ENCODE measurements around the gene ANKRD30A.
"Not testable (repeated sequence)": the region's sequence is repeated elsewhere in the genome, so short reads cannot be mapped to it uniquely, and the experiment has no call there.

Gene ANKRD30A

GRCh38 chr10:37124532-37124931, 866 bp upstream of the ANKRD30A start:
- H3K79me2 ChIP-seq (ENCODE audit: control insufficient read depth, insufficient read depth, low read length), result no peaks in the 10 kb centered on the region
- no peak overlapping the region for H2AK5ac ChIP-seq (ENCODE audit: low read length)
- H3K18ac ChIP-seq (ENCODE audit: low read length), result no peak overlapping the region
- no peak overlapping the region for H2BK120ac ChIP-seq (ENCODE audit: low read depth, low read length)
- no peak for DNase-seq
- no peaks in the 10 kb centered on the region for H3K79me1 ChIP-seq (ENCODE audit: low read length)
- H3K4me2 ChIP-seq (ENCODE audit: low read length), result no peak overlapping the region
- no peak overlapping the region for H3K4ac ChIP-seq (ENCODE audit: low read depth, low read length)
- H4K5ac ChIP-seq (ENCODE audit: low read length), result no peak overlapping the region
- no CpG with 5 or more reads among the region's 21 CpGs for WGBS (ENCODE audit: extremely low coverage, insufficient coverage, low lambda C conversion rate)
- H3K9ac ChIP-seq (ENCODE audit: low read length), result no peak overlapping the region
- H3K36me3 ChIP-seq (ENCODE audit: control insufficient read depth, insufficient read depth, low read length), result no peaks in the 10 kb centered on the region
- no peak overlapping the region for H2BK5ac ChIP-seq (ENCODE audit: low read length)
- no peaks in the 10 kb centered on the region for H3K27me3 ChIP-seq (ENCODE audit: insufficient read depth, low read length, poor library complexity)
- no peaks in the 10 kb centered on the region for H3K4me1 ChIP-seq (ENCODE audit: control insufficient read depth, low read depth, low read length)
- H3K56ac ChIP-seq (ENCODE audit: low read length), result no peak overlapping the region
- H4K8ac ChIP-seq (ENCODE audit: low read depth, low read length), result no peak overlapping the region
- no peak overlapping the region for H3K4me3 ChIP-seq (ENCODE audit: low read length)
- no peak overlapping the region for H2BK15ac ChIP-seq (replicated peaks; ENCODE audit: low read depth)
- H3K23ac ChIP-seq (ENCODE audit: low read length), result no peak overlapping the region
- H3K27ac ChIP-seq (ENCODE audit: low read depth, low read length), result no peak overlapping the region

DNA sequence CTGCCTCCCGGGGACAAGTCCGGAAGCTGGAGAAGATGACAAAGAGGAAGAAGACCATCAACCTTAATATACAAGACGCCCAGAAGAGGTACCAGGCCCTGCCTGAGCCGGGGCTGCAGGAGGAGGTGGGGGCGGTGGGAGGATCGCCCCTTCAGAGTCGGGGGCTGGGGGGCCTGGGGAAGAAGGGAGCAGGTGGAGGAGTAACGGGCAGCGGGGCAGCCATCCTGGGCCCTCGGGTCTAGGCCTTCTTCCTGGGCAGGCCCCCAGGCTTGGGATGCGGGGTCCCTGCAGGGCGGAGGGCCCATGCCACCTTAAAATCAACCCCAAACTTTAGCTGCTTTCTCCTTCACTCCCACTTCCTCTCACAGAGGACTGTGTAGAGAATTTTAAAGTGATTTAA, 523 bp downstream of the ANKRD30A start:
- Histone ChIP-seq H2BK120ac (ENCODE audit: low read depth, low read length) (no peak overlapping the region), H3K4me1 (ENCODE audit: control insufficient read depth, low read depth, low read length) (no peaks in the 10 kb centered on the region), H3K27me3 (ENCODE audit: insufficient read depth, low read length, poor library complexity) (no peaks in the 10 kb centered on the region), H2BK5ac (ENCODE audit: low read length) (no peak overlapping the region), H3K9ac (ENCODE audit: low read length) (no peak overlapping the region), H3K79me1 (ENCODE audit: low read length) (no peaks in the 10 kb centered on the region), H3K4me3 (ENCODE audit: low read length) (no peak overlapping the region), H2AK5ac (ENCODE audit: low read length) (no peak overlapping the region), H3K79me2 (ENCODE audit: control insufficient read depth, insufficient read depth, low read length) (no peaks in the 10 kb centered on the region), H4K5ac (ENCODE audit: low read length) (no peak overlapping the region), H3K36me3 (ENCODE audit: control insufficient read depth, insufficient read depth, low read length) (no peaks in the 10 kb centered on the region), H3K23ac (ENCODE audit: low read length) (no peak overlapping the region), H4K8ac (ENCODE audit: low read depth, low read length) (no peak overlapping the region), H3K56ac (ENCODE audit: low read length) (no peak overlapping the region), H3K4ac (ENCODE audit: low read depth, low read length) (no peak overlapping the region), H3K18ac (ENCODE audit: low read length) (no peak overlapping the region), H3K27ac (ENCODE audit: low read depth, low read length) (no peak overlapping the region), H3K4me2 (ENCODE audit: low read length) (no peak overlapping the region), H2BK15ac (replicated peaks; ENCODE audit: low read depth) (no peak overlapping the region)
- WGBS (ENCODE audit: extremely low coverage, insufficient coverage, low lambda C conversion rate), result no CpG with 5 or more reads among the region's 12 CpGs
- DNase-seq, result no peak

DNA sequence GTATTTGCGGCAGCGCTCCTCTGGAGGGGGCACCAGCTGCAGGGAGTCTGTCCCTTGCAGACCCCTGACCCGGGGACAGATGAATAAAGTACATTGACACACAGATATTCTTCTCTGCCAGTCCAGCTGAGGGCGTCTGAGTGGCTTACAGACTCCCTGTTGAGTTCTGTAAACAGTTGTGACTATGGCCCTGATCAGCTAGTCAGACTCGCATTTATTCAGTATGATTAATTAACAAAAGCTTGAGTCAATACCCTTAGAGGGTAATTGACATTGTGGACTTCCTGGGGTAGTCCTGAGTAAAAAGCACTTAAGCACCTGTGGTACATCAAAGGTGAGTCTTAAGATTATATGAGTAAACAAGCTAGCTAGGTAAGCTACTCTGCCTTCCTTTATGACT, 21.0 kb downstream of the ANKRD30A start:
- Histone ChIP-seq H3K9ac (ENCODE audit: low read length) (no peak overlapping the region), H3K27ac (ENCODE audit: low read depth, low read length) (no peak overlapping the region), H2AK5ac (ENCODE audit: low read length) (no peak overlapping the region), H4K8ac (ENCODE audit: low read depth, low read length) (no peak overlapping the region), H3K79me2 (ENCODE audit: control insufficient read depth, insufficient read depth, low read length) (no peaks in the 10 kb centered on the region), H3K79me1 (ENCODE audit: low read length) (no peaks in the 10 kb centered on the region), H3K23ac (ENCODE audit: low read length) (no peak overlapping the region), H2BK15ac (replicated peaks; ENCODE audit: low read depth) (no peak overlapping the region), H3K56ac (ENCODE audit: low read length) (no peak overlapping the region), H3K36me3 (ENCODE audit: control insufficient read depth, insufficient read depth, low read length) (no peaks in the 10 kb centered on the region), H2BK5ac (ENCODE audit: low read length) (no peak overlapping the region), H4K5ac (ENCODE audit: low read length) (no peak overlapping the region), H3K4me1 (ENCODE audit: control insufficient read depth, low read depth, low read length) (no peaks in the 10 kb centered on the region), H3K4ac (ENCODE audit: low read depth, low read length) (no peak overlapping the region), H3K27me3 (ENCODE audit: insufficient read depth, low read length, poor library complexity) (no peaks in the 10 kb centered on the region), H3K18ac (ENCODE audit: low read length) (no peak overlapping the region), H3K4me3 (ENCODE audit: low read length) (no peak overlapping the region), H3K4me2 (ENCODE audit: low read length) (no peak overlapping the region), H2BK120ac (ENCODE audit: low read depth, low read length) (no peak overlapping the region)
- DNase-seq, result no peak
- no CpG with 5 or more reads among the region's 5 CpGs for WGBS (ENCODE audit: extremely low coverage, insufficient coverage, low lambda C conversion rate)

GRCh38 chr10:37162430-37162829, 37.0 kb downstream of the ANKRD30A start:
- not testable (repeated sequence) for H3K4me1 ChIP-seq (ENCODE audit: control insufficient read depth, low read depth, low read length); H3K4me3 ChIP-seq (ENCODE audit: low read length); H3K4me2 ChIP-seq (ENCODE audit: low read length); H3K27ac ChIP-seq (ENCODE audit: low read depth, low read length); H3K23ac ChIP-seq (ENCODE audit: low read length); H3K9ac ChIP-seq (ENCODE audit: low read length); H3K79me2 ChIP-seq (ENCODE audit: control insufficient read depth, insufficient read depth, low read length); H4K5ac ChIP-seq (ENCODE audit: low read length); H4K8ac ChIP-seq (ENCODE audit: low read depth, low read length); H2BK5ac ChIP-seq (ENCODE audit: low read length); H2BK15ac ChIP-seq (replicated peaks; ENCODE audit: low read depth); H3K4ac ChIP-seq (ENCODE audit: low read depth, low read length); H3K18ac ChIP-seq (ENCODE audit: low read length); H2BK120ac ChIP-seq (ENCODE audit: low read depth, low read length); H3K27me3 ChIP-seq (ENCODE audit: insufficient read depth, low read length, poor library complexity); H3K79me1 ChIP-seq (ENCODE audit: low read length); H3K36me3 ChIP-seq (ENCODE audit: control insufficient read depth, insufficient read depth, low read length); H3K56ac ChIP-seq (ENCODE audit: low read length); DNase-seq; H2AK5ac ChIP-seq (ENCODE audit: low read length)
- WGBS (ENCODE audit: extremely low coverage, insufficient coverage, low lambda C conversion rate), result no CpG with 5 or more reads among the region's 4 CpGs

DNA sequence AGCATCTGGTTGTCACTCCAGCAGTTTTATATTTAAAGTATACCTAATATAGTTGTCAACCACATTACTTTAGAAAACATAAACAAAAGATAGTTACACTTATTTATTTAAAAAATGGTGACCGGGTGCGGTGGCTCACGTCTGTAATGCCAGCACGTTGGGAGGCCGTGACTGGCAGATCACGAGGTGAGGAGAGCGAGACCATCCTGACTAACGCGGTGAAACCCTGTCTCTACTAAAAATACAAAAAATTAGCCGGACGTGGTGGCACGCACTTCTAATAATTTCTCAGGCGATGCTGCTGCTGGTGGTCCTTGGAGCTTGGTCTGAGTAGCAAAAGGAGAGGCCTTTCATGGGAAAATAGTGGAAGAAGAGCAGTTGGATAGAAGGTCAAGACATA, 46.5 kb downstream of the ANKRD30A start:
- H3K27me3 ChIP-seq (ENCODE audit: insufficient read depth, low read length, poor library complexity), result not testable (repeated sequence)
- no CpG with 5 or more reads among the region's 13 CpGs for WGBS (ENCODE audit: extremely low coverage, insufficient coverage, low lambda C conversion rate)

DNA sequence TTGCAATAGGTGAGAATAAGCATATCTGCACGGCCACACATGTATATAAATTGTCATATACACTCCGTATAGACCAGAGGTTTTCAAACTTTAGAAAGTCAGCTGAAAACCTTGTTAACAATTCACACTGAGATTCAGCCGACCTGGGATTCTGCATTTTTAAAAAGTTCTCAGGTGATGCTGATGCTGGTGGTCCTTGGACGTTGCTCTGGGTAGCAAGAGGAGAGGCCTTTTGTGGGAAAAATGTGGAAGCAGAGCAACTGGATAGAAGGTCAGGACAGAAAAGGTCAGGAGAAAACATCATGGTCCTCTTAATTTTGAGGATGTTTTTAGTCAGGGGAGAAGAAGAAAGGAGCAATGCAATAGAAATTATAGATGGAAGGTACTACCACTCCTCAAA, 52.9 kb downstream of the ANKRD30A start:
- not testable (repeated sequence) for H4K5ac ChIP-seq (ENCODE audit: low read length); H2BK120ac ChIP-seq (ENCODE audit: low read depth, low read length); DNase-seq; H2BK15ac ChIP-seq (replicated peaks; ENCODE audit: low read depth); H3K4me1 ChIP-seq (ENCODE audit: control insufficient read depth, low read depth, low read length); H3K4me3 ChIP-seq (ENCODE audit: low read length); H3K23ac ChIP-seq (ENCODE audit: low read length); H2BK5ac ChIP-seq (ENCODE audit: low read length); H4K8ac ChIP-seq (ENCODE audit: low read depth, low read length); H3K56ac ChIP-seq (ENCODE audit: low read length); H3K79me2 ChIP-seq (ENCODE audit: control insufficient read depth, insufficient read depth, low read length); H3K27me3 ChIP-seq (ENCODE audit: insufficient read depth, low read length, poor library complexity); H3K27ac ChIP-seq (ENCODE audit: low read depth, low read length); H3K9ac ChIP-seq (ENCODE audit: low read length); H3K4me2 ChIP-seq (ENCODE audit: low read length); H2AK5ac ChIP-seq (ENCODE audit: low read length); H3K36me3 ChIP-seq (ENCODE audit: control insufficient read depth, insufficient read depth, low read length); H3K79me1 ChIP-seq (ENCODE audit: low read length); H3K18ac ChIP-seq (ENCODE audit: low read length); H3K4ac ChIP-seq (ENCODE audit: low read depth, low read length)
- WGBS (ENCODE audit: extremely low coverage, insufficient coverage, low lambda C conversion rate), result no CpG with 5 or more reads among the region's 4 CpGs

More for the DNA sequence above, 46.5 kb downstream of the ANKRD30A start:
- not testable (repeated sequence) for DNase-seq; H3K79me1 ChIP-seq (ENCODE audit: low read length); H3K23ac ChIP-seq (ENCODE audit: low read length); H3K18ac ChIP-seq (ENCODE audit: low read length); H3K4me3 ChIP-seq (ENCODE audit: low read length); H3K4ac ChIP-seq (ENCODE audit: low read depth, low read length); H4K5ac ChIP-seq (ENCODE audit: low read length); H3K36me3 ChIP-seq (ENCODE audit: control insufficient read depth, insufficient read depth, low read length); H2AK5ac ChIP-seq (ENCODE audit: low read length); H3K4me2 ChIP-seq (ENCODE audit: low read length); H3K9ac ChIP-seq (ENCODE audit: low read length); H3K56ac ChIP-seq (ENCODE audit: low read length); H3K79me2 ChIP-seq (ENCODE audit: control insufficient read depth, insufficient read depth, low read length); H3K4me1 ChIP-seq (ENCODE audit: control insufficient read depth, low read depth, low read length); H2BK5ac ChIP-seq (ENCODE audit: low read length); H2BK15ac ChIP-seq (replicated peaks; ENCODE audit: low read depth); H2BK120ac ChIP-seq (ENCODE audit: low read depth, low read length); H4K8ac ChIP-seq (ENCODE audit: low read depth, low read length); H3K27ac ChIP-seq (ENCODE audit: low read depth, low read length)
